Measurements from ENCODE around the gene RELA.

RELA gene

GRCh38 chr11:65615950-65616574, 46.7 kb downstream of the RELA start:
- peak overlapping the region; percentile 77 for H4K91ac ChIP-seq (ENCODE audit: low read length)
- H3K79me1 ChIP-seq (replicated peaks; ENCODE audit: low read length, poor library complexity, severe bottlenecking) = peaks cover 19% of the 10 kb centered on the region
- H3K14ac ChIP-seq (ENCODE audit: low read length in 2 of 2) = peak overlapping the region in 1 of 2 experiments; percentile 71
- no peak overlapping the region for H3K23ac ChIP-seq (ENCODE audit: low read length in 2 of 2)
- no peak overlapping the region for H2BK12ac ChIP-seq (ENCODE audit: low read length in 2 of 2)
- H3K9ac ChIP-seq (ENCODE audit: low read length) = peak overlapping the region; percentile 94
- H2BK15ac ChIP-seq (ENCODE audit: low read depth, poor library complexity, severe bottlenecking) = no peak overlapping the region
- no peak overlapping the region for H2AFZ ChIP-seq (ENCODE audit: low read depth, low read length)
- H4K8ac ChIP-seq (ENCODE audit: low read length) = peak overlapping the region; percentile 61
- H3K4ac ChIP-seq (ENCODE audit: low read depth in 1 of 2, low read length in 2 of 2) = peak overlapping the region; percentile 69 to 87
- H3K9me3 ChIP-seq (ENCODE audit: control insufficient read depth, low read length) = no peaks in the 10 kb centered on the region
- peaks cover 56% of the 10 kb centered on the region for H3K4me1 ChIP-seq (ENCODE audit: control insufficient read depth, insufficient read depth, low read depth, low read length)
- peaks cover 49 to 57% of the 10 kb centered on the region in 2 experiments for H3K36me3 ChIP-seq (ENCODE audit: control insufficient read depth in 1 of 2, insufficient read depth in 2 of 2, low read depth in 1 of 2, low read length in 2 of 2)
- H3K4me2 ChIP-seq (ENCODE audit: low read length, poor library complexity, severe bottlenecking) = peak overlapping the region; percentile 60
- no peak overlapping the region for H2AK5ac ChIP-seq (ENCODE audit: low read length, severe bottlenecking)
- DNase-seq = no peak
- peak overlapping the region; percentile 90 for H3K27ac ChIP-seq (ENCODE audit: low read length, poor library complexity, severe bottlenecking)
- H2BK120ac ChIP-seq (ENCODE audit: low read depth, low read length) = peak overlapping the region; percentile 67
- 1% methylated on average over 38 of the region's 50 CpGs for WGBS
- peak overlapping the region; percentile 75 for H2BK5ac ChIP-seq (ENCODE audit: low read depth, low read length, poor library complexity, severe bottlenecking)
- H3K27me3 ChIP-seq (ENCODE audit: control insufficient read depth in 1 of 2, insufficient read depth in 1 of 2, low read length in 2 of 2) = no peaks in the 10 kb centered on the region
- H3K18ac ChIP-seq (ENCODE audit: low read depth in 1 of 2, low read length in 2 of 2) = peak overlapping the region; percentile 83 to 87
- peak overlapping the region; percentile 85 to 96 for H3K4me3 ChIP-seq (ENCODE audit: insufficient read depth in 1 of 2, low read depth in 1 of 2, low read length in 2 of 2)

GRCh38 chr11:65615229-65615949, 47.3 kb downstream of the RELA start, which contains the start of gene PCNX3:
TSS of gene PCNX3 (plus strand) at chr11:65615776. CDS start at chr11:65616312, 536 bp downstream.
- H3K18ac ChIP-seq (ENCODE audit: low read depth in 1 of 2, low read length in 2 of 2) = peak within 1 kb of the TSS; percentile 83 to 87
- peaks cover 58% of the 10 kb centered on the region for H3K4me1 ChIP-seq (ENCODE audit: control insufficient read depth, insufficient read depth, low read depth, low read length)
- H3K23ac ChIP-seq (ENCODE audit: low read length in 2 of 2) = no peak within 1 kb of the TSS
- peaks cover 19% of the 10 kb centered on the region for H3K79me1 ChIP-seq (replicated peaks; ENCODE audit: low read length, poor library complexity, severe bottlenecking)
- peak within 1 kb of the TSS; percentile 69 to 87 for H3K4ac ChIP-seq (ENCODE audit: low read depth in 1 of 2, low read length in 2 of 2)
- H3K27ac ChIP-seq (ENCODE audit: low read length, poor library complexity, severe bottlenecking) = peak within 1 kb of the TSS; percentile 90
- peak within 1 kb of the TSS; percentile 77 for H4K91ac ChIP-seq (ENCODE audit: low read length)
- WGBS = under 1% methylated on average over 54 of the region's 55 CpGs
- peak within 1 kb of the TSS; percentile 67 for H2BK120ac ChIP-seq (ENCODE audit: low read depth, low read length)
- peak; percentile 100 for DNase-seq
- H3K9ac ChIP-seq (ENCODE audit: low read length) = peak within 1 kb of the TSS; percentile 97
- peaks cover 46 to 58% of the 10 kb centered on the region in 2 experiments for H3K36me3 ChIP-seq (ENCODE audit: control insufficient read depth in 1 of 2, insufficient read depth in 2 of 2, low read depth in 1 of 2, low read length in 2 of 2)
- peak within 1 kb of the TSS; percentile 83 for H3K4me2 ChIP-seq (ENCODE audit: low read length, poor library complexity, severe bottlenecking)
- peak within 1 kb of the TSS; percentile 40 for H2AK5ac ChIP-seq (ENCODE audit: low read length, severe bottlenecking)
- no peak within 1 kb of the TSS for H2BK15ac ChIP-seq (ENCODE audit: low read depth, poor library complexity, severe bottlenecking)
- peak within 1 kb of the TSS in 1 of 2 experiments; percentile 71 for H3K14ac ChIP-seq (ENCODE audit: low read length in 2 of 2)
- no peak within 1 kb of the TSS for H2AFZ ChIP-seq (ENCODE audit: low read depth, low read length)
- H4K8ac ChIP-seq (ENCODE audit: low read length) = peak within 1 kb of the TSS; percentile 61
- no peaks in the 10 kb centered on the region for H3K27me3 ChIP-seq (ENCODE audit: control insufficient read depth in 1 of 2, insufficient read depth in 1 of 2, low read length in 2 of 2)
- no peak within 1 kb of the TSS for H2BK12ac ChIP-seq (ENCODE audit: low read length in 2 of 2)
- H3K9me3 ChIP-seq (ENCODE audit: control insufficient read depth, low read length) = no peaks in the 10 kb centered on the region
- peak within 1 kb of the TSS; percentile 75 for H2BK5ac ChIP-seq (ENCODE audit: low read depth, low read length, poor library complexity, severe bottlenecking)
- H3K4me3 ChIP-seq (ENCODE audit: insufficient read depth in 1 of 2, low read depth in 1 of 2, low read length in 2 of 2) = peak within 1 kb of the TSS; percentile 85 to 96

GRCh38 chr11:65613091-65613928, 49.4 kb downstream of the RELA start:
- H4K8ac ChIP-seq (ENCODE audit: low read length) = no peak overlapping the region
- H3K4me2 ChIP-seq (ENCODE audit: low read length, poor library complexity, severe bottlenecking) = peak overlapping the region; percentile 67
- peaks cover 33 to 51% of the 10 kb centered on the region in 2 experiments for H3K36me3 ChIP-seq (ENCODE audit: control insufficient read depth in 1 of 2, insufficient read depth in 2 of 2, low read depth in 1 of 2, low read length in 2 of 2)
- peak overlapping the region; percentile 66 for H3K27ac ChIP-seq (ENCODE audit: low read length, poor library complexity, severe bottlenecking)
- no peak overlapping the region for H2BK5ac ChIP-seq (ENCODE audit: low read depth, low read length, poor library complexity, severe bottlenecking)
- no peak overlapping the region for H2AFZ ChIP-seq (ENCODE audit: low read depth, low read length)
- no peaks in the 10 kb centered on the region for H3K27me3 ChIP-seq (ENCODE audit: control insufficient read depth in 1 of 2, insufficient read depth in 1 of 2, low read length in 2 of 2)
- H3K4ac ChIP-seq (ENCODE audit: low read depth in 1 of 2, low read length in 2 of 2) = peak overlapping the region; percentile 68 to 95
- H2AK5ac ChIP-seq (ENCODE audit: low read length, severe bottlenecking) = peak overlapping the region; percentile 41
- peak overlapping the region; percentile 64 to 77 for H3K18ac ChIP-seq (ENCODE audit: low read depth in 1 of 2, low read length in 2 of 2)
- no peak overlapping the region for H2BK15ac ChIP-seq (ENCODE audit: low read depth, poor library complexity, severe bottlenecking)
- peak overlapping the region in 1 of 2 experiments; percentile 83 for H3K23ac ChIP-seq (ENCODE audit: low read length in 2 of 2)
- peak overlapping the region; percentile 51 to 55 for H2BK12ac ChIP-seq (ENCODE audit: low read length in 2 of 2)
- peaks cover 4% of the 10 kb centered on the region for H3K79me1 ChIP-seq (replicated peaks; ENCODE audit: low read length, poor library complexity, severe bottlenecking)
- H3K9me3 ChIP-seq (ENCODE audit: control insufficient read depth, low read length) = no peaks in the 10 kb centered on the region
- WGBS = 53% methylated on average over 43 of the region's 43 CpGs
- H3K4me1 ChIP-seq (ENCODE audit: control insufficient read depth, insufficient read depth, low read depth, low read length) = peaks cover 48% of the 10 kb centered on the region
- peak overlapping the region; percentile 72 to 96 for H3K4me3 ChIP-seq (ENCODE audit: insufficient read depth in 1 of 2, low read depth in 1 of 2, low read length in 2 of 2)
- DNase-seq = no peak
- H2BK120ac ChIP-seq (ENCODE audit: low read depth, low read length) = peak overlapping the region; percentile 56
- H4K91ac ChIP-seq (ENCODE audit: low read length) = peak overlapping the region; percentile 75
- H3K9ac ChIP-seq (ENCODE audit: low read length) = peak overlapping the region; percentile 97
- peak overlapping the region; percentile 26 to 70 for H3K14ac ChIP-seq (ENCODE audit: low read length in 2 of 2)
